Activated naive CD4-positive, alpha-beta T cell treated with anti-CD3 and anti-CD28 coated beads, Interleukin-2, amount 50 U/mL, for 72 hours (primary cell): Measurements from ENCODE around the gene PLEKHG1. TPM values are rescaled to one million over a fixed set of nuclear protein-coding genes. Genes with fewer than 3 reads are reported as not detected.

Source experiments
- ATAC-seq, 2 donors: fragments of 150-1000 bp; cut with Tn5 transposase; 2 replicates each; pipeline ENCODE4 v1.10.0; 2021; ENCODE audit warnings: mild to moderate bottlenecking in 2 of 2, moderate library complexity in 2 of 2
- DNase-seq, 2 donors: peaks; one replicate each; pipeline ENCODE4 v3.0.0; 2021 to 2022; ENCODE audit warnings: low spot score in 2 of 2
- H3K27ac Mint-ChIP-seq, 2 donors: one replicate each; pipeline ENCODE4 v1.8.0; 2022; ENCODE audit warnings: mild to moderate bottlenecking in 2 of 2, mixed read lengths in 2 of 2
- H3K36me3 Mint-ChIP-seq, 2 donors: one replicate each; pipeline ENCODE4 v1.8.0; 2022; ENCODE audit warnings: mixed read lengths in 2 of 2
- H3K9me3 Mint-ChIP-seq, 2 donors: one replicate each; pipeline ENCODE4 v1.8.0; 2022; ENCODE audit warnings: mixed read lengths in 2 of 2
- total RNA-seq, 2 donors: library from RNA; stranded (reverse); gene quantifications; one replicate each; pipeline ENCODE4 v1.2.3, GENCODE V29; 2022

Gene PLEKHG1
- total RNA-seq, 2 donors from 2014 or later, result 2.1 to 3.0 TPM

DNA sequence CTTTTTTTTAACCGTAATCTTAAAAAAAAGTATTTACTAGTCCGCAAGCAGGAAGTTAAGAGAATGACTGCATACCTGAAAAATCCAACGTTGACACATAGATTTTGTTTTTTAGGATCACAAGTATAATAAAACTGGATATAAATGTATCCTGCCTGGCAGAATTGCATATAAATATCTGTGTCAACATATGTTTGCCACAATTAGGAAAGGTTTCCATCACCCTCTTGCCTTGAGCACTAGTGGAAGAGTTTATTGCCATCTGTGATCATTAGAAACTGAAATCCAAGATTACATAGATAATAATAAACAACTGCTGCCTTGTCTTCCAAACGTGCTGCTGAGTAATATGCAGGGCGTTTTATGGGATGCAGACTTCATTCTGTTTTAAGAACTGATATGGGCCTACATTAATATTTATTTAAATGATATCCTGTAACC lies 27.9 kb downstream of the PLEKHG1 start:
- ATAC-seq (no peak), DNase-seq (no peak)
- no peaks in the 10 kb centered on the region for H3K36me3 Mint-ChIP-seq
- no peak overlapping the region for H3K27ac Mint-ChIP-seq
- H3K9me3 Mint-ChIP-seq, result no peaks in the 10 kb centered on the region

DNA sequence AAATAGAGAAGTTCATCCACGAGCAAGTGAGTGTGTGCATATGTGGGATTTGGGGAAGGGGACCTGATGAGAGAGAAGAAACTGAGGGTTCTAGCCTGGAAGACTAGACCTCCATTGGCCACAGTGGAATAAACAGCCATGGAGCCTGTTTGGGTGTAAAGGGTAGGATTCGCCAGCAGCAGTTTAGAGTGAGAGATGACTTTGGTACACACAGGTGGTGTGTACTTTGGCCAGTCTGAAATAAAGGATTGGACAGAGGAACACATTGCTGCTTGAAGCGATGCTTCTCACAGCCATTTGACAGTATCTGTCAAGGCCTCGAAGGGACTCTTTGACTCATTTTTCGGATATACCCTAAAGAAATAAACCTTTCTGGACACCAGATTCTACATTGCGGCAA lies 29.2 kb downstream of the PLEKHG1 start:
- DNase-seq (no peak), ATAC-seq (no peak)
- H3K36me3 Mint-ChIP-seq, result no peaks in the 10 kb centered on the region
- no peaks in the 10 kb centered on the region for H3K9me3 Mint-ChIP-seq
- no peak overlapping the region for H3K27ac Mint-ChIP-seq

DNA sequence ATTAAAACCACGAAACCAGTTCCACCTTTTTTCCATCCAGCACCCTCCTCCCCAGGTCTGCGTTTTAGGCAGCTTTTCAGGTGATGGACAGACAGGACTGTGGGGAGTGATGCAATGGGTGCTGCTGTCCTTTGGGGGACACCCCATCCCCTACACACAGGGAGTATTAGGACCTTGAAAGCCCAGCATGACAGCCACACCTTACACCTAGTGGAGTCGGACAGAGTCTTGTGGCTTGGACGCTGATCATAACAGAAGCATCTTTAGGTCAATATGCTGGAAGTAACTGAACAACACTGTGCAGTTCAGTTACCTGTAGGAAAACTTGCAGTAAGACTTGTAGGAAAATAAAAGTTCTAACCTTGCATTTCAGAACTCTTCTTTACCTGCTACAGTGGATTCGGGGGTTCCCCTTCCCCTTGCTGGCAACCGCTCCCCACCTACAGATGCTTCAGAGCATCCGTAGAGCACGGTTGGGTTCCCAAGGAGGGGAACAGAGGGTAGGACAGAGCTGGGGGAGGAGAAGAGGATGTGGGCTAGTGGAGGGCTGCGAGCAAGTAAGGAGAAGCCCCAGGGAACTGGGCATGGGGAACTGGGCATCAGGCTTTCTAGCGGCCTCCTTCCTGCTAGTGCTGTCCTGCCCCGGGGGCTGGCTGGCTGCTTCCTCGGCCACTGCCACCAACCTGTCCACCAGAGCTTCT lies 31.7 kb downstream of the PLEKHG1 start:
- DNase-seq, result no peak
- H3K36me3 Mint-ChIP-seq, result no peaks in the 10 kb centered on the region
- H3K27ac Mint-ChIP-seq, result peak overlapping the region in 1 of 2 donors; percentile 25
- no peaks in the 10 kb centered on the region for H3K9me3 Mint-ChIP-seq
- ATAC-seq, result peak; percentile 70 to 75

DNA sequence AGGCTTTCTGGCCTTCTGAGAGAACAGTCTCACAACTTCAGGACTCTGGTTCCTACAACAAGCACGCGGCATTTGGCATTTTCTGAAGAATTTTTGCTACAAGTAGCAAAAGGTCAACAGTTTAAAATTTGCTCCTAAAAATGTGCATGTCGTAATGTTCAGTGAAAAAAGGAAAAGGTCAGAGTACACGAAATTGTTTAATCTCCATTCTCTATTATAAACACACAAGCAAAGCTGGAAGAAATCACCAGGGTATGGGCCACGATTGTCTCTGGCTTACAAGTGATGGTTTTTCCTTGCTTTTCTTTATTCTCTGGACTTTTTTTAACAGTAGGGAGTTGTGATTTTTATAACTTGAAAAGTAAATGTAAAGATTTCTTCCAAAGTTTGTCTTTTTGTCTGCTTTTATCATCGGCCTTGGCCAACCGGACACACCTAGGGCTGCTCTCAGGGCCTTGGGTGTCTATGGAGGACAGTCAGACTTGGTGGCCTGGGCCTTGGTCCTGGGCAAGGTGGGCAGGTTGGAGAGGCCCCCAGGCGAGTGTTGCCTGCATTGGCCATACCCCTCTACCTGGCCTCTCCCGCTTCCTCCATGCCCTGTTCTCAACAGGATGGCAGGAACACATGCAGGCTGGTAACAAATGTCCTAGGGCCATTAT lies 32.4 kb downstream of the PLEKHG1 start:
- no peak for DNase-seq
- Mint-ChIP-seq H3K9me3 (no peaks in the 10 kb centered on the region), H3K27ac (peak overlapping the region in 1 of 2 donors; percentile 53), H3K36me3 (no peaks in the 10 kb centered on the region)
- ATAC-seq, result no peak

DNA sequence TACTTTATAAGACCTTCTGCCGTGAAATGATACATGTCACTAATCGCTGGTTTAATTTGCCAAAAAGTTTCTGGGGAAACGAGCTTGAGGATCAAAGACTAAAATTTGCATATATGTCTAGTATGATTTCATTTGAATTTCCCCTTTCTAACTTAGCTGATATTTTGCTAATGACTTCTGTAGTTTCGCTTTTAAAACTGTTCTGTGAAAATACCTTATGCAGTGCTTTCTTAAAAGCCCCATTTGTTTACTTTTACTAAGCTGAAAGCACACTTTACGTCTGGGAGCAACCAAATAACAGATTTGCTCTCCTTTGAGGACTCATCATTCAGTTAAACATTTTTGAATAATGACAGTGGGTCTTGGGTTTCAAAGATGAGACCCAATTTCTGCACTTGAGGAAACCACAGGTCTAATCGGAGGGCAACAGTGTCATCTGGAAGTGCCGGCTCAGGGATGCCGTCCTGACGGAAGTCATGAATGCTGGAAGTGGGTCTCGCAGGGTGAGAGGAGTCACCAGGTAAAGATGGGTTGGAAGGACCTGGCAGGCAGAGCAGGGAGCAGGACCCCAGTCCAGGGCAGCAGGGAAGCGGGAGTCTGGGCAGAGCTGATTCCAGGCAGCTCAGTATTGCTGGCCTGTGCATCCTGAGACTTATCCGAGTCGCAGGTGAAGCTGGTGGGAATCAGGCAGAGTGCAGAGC lies 33.2 kb downstream of the PLEKHG1 start:
- H3K36me3 Mint-ChIP-seq, result no peaks in the 10 kb centered on the region
- ATAC-seq (peak; percentile 44 to 50), DNase-seq (no peak)
- H3K9me3 Mint-ChIP-seq, result no peaks in the 10 kb centered on the region
- H3K27ac Mint-ChIP-seq, result peak overlapping the region in 1 of 2 donors; percentile 7

DNA sequence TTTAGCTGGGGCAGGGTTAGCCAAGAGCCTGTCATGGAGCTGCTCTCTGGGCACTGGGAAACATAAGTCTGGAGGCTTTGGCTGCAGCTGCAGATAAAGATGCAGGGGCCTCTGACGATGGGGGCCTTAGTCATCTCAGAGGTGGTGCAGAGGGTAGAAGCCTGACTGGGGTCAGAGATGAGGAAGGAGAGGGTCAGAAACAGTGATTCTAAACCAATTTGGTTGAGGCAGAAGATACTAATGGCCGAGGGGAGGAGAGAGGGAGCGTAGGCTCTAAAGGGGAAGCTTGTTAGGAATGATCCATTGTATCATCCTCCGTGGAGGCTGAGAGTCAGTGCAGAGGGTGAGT lies 33.8 kb downstream of the PLEKHG1 start:
- ATAC-seq, result no peak
- Mint-ChIP-seq H3K27ac (peak overlapping the region in 1 of 2 donors; percentile 7), H3K9me3 (no peaks in the 10 kb centered on the region), H3K36me3 (no peaks in the 10 kb centered on the region)
- no peak for DNase-seq

DNA sequence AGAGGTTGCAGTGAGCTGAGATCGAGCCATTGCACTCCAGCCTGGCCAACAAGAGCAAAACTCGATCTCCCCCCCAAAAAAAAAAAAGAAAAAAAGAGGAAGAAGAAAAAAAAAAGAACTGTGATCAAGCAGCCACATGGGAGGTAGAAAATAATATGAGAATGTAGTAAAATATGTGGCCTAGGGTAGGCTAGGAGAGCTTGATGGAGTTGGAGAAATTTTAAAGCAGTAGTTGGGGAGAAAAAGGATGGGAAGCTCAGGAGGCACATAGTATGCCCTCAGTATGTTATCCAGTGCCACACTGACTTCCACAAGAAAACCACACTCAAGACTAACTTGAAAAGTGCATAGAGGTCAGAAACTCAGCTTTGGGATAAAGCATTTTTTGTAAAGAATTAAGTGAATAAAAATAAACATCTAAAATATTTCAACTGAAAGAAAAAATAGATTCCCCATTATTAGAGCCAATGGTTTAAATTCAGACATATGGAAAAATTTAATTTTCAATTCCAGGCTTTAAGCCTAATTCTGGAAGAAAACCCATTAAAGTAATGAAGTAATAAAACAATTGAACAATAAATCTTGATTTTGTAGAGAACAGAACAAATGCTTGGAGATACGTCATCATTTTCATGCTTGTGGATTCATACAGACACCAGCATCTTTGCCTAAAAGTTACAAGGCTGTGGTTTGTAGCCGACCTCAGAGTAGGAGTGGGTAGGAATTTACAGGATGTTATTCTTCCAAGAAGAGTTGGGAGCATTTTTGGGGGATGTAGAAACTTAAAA lies 34.7 kb downstream of the PLEKHG1 start:
- no peak overlapping the region for H3K27ac Mint-ChIP-seq
- DNase-seq (no peak), ATAC-seq (no peak)
- no peaks in the 10 kb centered on the region for H3K9me3 Mint-ChIP-seq
- H3K36me3 Mint-ChIP-seq, result no peaks in the 10 kb centered on the region

DNA sequence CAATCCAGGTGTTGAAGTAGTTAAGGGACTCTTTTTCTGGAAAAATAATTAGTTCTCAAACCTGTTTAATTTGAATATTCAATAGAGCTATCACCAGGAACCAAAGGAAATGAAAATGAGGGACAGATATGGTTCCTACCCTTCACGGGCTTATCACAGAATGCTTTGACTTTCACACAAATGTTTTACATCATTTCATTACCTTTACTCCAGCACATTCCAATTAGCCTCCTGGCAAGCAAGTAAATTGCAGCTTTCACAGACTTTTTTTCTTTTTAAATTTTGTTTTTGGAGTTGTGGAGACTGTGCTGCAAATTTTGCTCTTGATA lies 35.2 kb downstream of the PLEKHG1 start:
- no peak overlapping the region for H3K27ac Mint-ChIP-seq

DNA sequence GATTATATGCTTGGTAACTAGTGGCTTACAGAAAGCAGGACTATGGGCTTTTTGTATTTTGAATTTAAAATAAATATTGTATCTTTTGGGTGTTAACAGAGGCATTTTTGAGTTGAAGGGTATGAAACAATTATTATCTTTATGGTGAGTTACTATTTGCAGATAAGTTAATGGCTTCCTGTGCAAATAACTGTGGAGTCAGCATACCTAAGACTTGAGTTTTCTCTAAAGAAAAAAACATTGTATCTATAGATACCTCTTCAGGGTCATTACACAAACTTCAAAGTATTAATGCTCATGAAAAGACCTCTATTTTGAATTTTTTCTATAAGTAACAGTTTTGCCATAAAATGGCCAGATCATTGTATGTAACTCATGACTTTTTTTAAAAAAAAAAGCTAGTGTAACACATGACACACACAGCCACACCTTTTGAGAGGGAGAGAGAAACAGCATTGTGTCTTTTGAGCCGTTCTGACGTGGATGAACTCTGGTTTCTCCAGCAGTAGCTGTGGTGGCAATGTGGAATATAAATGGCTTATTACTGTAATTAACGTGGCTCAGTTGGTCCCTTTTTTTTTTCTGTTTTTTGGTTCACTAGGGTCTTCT lies 36.3 kb downstream of the PLEKHG1 start:
- no peak for DNase-seq
- Mint-ChIP-seq H3K27ac (no peak overlapping the region), H3K9me3 (no peaks in the 10 kb centered on the region), H3K36me3 (no peaks in the 10 kb centered on the region)
- no peak for ATAC-seq

More for the DNA sequence above, 35.2 kb downstream of the PLEKHG1 start:
- H3K9me3 Mint-ChIP-seq, result no peaks in the 10 kb centered on the region
- ATAC-seq, result no peak
- no peaks in the 10 kb centered on the region for H3K36me3 Mint-ChIP-seq
- no peak for DNase-seq

DNA sequence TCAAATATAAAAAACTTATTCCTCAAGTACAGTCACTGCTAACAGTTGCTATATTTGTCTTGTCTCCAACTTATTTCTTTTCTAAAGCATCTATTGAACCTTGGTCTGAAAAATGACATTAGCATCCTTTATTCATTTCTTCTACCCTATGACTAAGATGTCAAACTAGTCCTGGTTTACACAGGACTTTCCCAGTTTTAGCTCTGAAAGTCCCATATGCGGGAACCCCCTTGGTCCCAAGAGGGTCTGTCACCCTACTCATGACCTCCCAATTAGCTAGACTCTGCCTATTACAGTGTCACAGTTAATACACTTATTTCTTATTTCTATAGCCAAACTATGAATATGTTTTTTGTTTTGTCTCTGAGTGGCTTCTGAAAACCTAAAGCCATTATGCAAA lies 37.1 kb downstream of the PLEKHG1 start:
- Mint-ChIP-seq H3K9me3 (no peaks in the 10 kb centered on the region), H3K36me3 (no peaks in the 10 kb centered on the region), H3K27ac (no peak overlapping the region)
- ATAC-seq (no peak), DNase-seq (no peak)

DNA sequence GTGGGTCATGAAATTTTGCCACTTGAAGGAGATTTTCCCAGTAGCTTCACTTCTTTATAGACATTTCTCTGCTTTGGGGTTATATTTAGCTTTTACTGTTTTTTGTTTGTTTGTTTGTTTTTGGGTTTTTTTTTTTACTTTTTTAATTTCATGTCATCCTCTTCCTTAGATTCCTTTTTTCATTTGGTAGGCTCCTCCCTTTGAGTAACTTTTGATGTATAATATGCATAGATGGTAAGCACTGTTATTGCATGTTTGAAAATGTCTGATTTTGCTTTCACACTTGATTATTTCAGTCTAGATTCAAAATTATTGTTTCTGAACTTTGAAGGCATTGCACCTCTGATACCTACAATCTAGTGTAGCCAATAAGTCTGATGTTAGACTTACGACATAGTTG lies 37.6 kb downstream of the PLEKHG1 start:
- Mint-ChIP-seq H3K27ac (no peak overlapping the region), H3K36me3 (no peaks in the 10 kb centered on the region), H3K9me3 (no peaks in the 10 kb centered on the region)
- DNase-seq (no peak), ATAC-seq (no peak)

DNA sequence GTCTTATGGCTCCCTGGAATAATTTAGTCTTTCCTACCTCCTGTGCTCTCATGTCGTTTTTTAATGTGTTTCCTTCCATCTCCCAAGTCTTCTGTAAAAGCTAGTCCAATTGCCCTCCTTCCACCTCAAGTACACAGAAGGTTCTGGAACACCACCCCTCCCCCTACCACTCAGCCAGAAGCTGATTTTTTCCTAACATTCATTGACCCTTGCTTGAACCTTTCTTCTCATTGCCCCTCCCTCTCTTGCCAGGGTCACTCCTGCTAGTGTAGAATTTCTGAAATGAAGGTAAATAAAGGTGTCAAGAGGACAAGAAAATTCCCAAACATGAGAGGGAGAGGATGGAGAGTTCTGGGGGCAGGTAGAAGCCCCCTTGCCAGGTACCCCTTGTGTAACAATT lies 38.6 kb downstream of the PLEKHG1 start:
- H3K27ac Mint-ChIP-seq, result no peak overlapping the region

DNA sequence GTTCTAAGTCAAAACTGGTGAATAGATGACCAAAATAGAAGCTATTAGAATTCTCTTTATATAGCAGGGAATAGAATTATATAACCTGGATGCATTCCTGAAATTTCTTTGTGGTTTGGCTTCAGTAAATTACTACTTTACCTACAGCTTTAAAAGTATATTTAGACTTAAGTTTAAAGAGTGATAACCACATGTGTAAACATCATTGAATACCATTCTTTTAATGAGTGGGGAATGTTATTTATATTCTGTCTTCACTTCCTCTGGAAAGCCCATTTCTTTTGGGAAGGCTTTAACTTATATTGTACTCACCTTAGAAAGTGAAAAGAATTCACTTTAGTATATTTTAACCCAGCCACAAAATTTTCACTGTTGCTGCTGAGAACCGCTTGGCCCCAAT lies 39.1 kb downstream of the PLEKHG1 start:
- DNase-seq (no peak), ATAC-seq (no peak)
- Mint-ChIP-seq H3K9me3 (no peaks in the 10 kb centered on the region), H3K27ac (no peak overlapping the region), H3K36me3 (no peaks in the 10 kb centered on the region)

More for the DNA sequence above, 38.6 kb downstream of the PLEKHG1 start:
- no peak for DNase-seq
- no peak for ATAC-seq
- no peaks in the 10 kb centered on the region for H3K36me3 Mint-ChIP-seq
- H3K9me3 Mint-ChIP-seq, result no peaks in the 10 kb centered on the region

DNA sequence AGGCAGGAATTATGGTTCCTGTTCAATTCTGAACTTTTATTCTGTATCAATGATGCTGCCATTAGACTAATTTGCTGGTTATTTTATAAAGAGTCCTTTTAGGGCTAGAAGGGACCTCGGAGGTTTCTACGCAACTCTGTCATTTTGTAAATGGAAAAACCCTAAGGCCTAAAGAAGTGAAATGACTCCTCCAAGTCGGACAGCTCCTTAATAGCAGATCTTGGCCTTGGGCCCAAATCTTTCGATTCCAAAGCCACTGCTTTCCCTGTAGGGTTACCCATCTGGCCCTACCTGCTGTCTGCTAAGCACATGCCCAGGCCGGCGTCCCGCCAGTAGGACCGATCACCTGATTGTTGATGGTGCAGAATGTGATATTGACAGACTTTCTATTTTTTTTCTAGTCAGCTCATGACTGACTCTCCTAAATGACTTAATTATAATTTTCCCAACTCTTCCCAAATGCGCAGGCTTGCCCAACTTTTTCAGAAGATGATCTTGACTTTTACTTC lies 40.2 kb downstream of the PLEKHG1 start:
- DNase-seq (no peak), ATAC-seq (no peak)
- H3K36me3 Mint-ChIP-seq, result no peaks in the 10 kb centered on the region
- H3K27ac Mint-ChIP-seq, result no peak overlapping the region
- H3K9me3 Mint-ChIP-seq, result no peaks in the 10 kb centered on the region

DNA sequence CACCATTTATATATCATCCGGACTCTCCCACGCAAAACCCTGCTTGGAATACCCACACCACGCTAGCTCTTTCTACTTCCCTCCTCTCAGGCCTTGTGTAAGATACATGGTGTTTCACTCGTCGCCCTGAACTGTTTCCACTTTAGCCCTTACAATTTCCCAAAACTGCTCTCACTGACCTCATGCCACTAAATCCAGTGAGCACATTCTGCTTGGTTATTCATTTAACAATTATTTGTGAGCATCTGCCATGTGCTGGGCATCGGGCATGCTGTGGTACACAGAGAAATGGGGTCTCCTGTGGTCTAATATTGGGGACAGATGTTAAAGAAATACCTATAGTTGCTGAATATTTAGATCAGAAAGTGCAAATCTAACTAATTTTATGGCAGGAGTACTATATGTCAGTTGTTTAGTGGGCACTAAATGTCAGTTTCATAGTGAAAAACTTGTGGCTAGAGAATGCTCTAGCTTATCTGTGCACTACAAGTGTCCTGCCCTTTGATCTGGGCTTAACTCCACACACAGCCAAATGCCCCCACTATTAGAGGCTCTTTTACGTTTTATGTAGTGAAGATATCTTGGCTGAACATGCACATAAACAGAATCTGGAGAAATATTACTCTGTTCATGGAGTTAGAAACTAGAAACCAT lies 41.0 kb downstream of the PLEKHG1 start:
- Mint-ChIP-seq H3K9me3 (no peaks in the 10 kb centered on the region), H3K36me3 (no peaks in the 10 kb centered on the region), H3K27ac (no peak overlapping the region)
- DNase-seq (no peak), ATAC-seq (no peak)
